NCI-H226 (cell line): ENCODE measurements around the gene CDCA4.
A peak's percentile ranks its signal among the peaks of the same experiment; 100 is the strongest.
"Not testable (repeated sequence)": the region's sequence is repeated elsewhere in the genome, so short reads cannot be mapped to it uniquely, and the experiment has no call there.

Experiments
- DNase-seq: peaks from one replicate; pipeline ENCODE4 v3.0.0-alpha.2; 2015

The CDCA4 gene

DNA sequence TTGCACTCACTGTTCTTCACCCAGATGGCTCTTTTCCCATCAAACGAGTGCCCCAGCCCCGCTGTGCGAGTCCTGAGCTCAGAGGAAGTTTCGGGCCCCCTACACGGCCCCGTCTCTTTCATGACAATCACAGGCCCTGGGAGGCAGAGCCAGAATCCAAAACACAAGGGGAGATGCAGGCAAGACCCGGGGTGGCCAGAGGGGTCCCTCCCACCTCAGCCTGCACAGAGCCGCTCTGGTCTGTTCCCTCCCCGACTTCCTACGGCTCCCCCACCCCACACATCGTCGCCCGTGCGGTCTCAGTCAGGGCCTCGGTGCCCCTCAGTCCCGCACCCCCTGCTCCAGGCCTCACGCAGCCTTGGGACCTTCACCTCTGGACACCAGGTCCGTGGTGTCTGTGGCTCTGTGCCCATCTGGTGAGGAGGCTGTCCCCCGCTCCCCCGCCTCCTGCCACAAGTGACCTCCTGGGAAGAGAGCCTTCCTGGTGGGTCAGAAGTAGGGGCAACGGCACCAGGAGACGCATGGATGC is 35.5 kb upstream of the CDCA4 start:
- DNase-seq: no peak

DNA sequence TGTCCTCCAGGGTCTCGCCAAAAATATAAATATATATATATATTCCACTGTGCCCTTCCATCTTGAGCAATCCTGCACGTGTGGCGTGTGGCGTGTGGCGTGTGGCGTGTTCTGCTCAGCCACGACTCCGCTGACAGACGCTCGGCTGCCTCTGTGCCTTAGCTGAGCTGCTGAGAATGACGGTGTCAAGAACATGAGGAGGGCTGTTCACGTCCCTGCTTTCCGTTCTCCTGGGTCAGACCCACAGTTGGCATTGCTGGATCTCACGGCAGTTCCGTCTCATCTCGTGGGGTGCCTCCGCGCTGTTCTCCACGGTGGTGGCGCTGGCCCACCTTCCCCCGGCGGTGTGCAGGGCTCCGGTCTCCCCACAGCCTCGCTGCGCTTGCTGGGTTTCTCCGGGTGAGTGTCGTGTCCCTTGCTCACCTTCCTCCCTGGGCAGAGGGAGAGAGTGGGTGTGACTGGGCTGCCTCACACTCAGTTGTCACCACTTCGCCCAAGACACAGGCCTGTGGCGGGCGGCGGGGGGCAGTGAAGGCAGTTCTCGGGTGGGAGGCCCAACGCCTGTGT is 34.9 kb upstream of the CDCA4 start:
- no peak for DNase-seq

- no peak for DNase-seq
Observed at GRCh38 chr14:105055334-105055733, 34.5 kb upstream of the CDCA4 start.

GRCh38 chr14:105053996-105054395 is 33.1 kb upstream of the CDCA4 start:
- DNase-seq: no peak

- no peak for DNase-seq
Observed at GRCh38 chr14:105053421-105053820, 32.5 kb upstream of the CDCA4 start.

DNA sequence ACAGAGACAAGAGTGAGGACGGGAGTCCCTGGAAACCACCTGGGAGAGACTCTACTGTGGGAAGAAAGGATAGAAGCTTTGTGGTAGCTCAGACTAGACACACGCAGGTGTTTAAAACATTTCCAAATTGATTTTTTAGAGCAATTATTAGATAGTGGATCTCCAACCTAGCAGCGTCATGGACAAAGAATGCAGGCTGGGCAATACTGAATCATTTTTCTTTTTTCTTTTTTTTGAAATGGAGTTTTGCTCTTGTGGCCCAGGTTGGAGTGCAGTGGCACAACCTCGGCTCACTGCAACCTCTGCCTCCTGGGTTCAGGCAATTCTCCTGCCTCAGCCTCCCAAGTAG is 31.2 kb upstream of the CDCA4 start:
- no peak for DNase-seq

GRCh38 chr14:105051182-105052109 is 30.6 kb upstream of the CDCA4 start:
- DNase-seq: no peak

DNA sequence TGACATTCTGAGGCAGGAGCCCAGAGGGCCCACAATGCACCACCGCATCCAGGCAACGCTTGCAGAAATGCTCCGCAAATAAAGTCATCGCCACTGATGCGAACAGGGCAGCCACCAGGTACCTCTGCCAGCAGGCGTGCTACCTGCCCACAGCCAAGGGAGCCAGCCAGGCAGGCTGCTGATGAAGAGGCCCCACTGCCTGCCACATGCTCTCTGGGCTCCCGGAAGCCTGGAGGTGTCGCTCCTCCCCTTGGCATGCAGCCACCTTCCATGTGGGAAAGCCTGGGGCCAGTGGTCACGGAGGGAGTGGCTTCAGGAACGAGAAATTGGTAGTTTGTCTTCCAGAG is 29.6 kb upstream of the CDCA4 start:
- peak; percentile 24 for DNase-seq

GRCh38 chr14:105049753-105050550 is 29.1 kb upstream of the CDCA4 start:
- DNase-seq: no peak

DNA sequence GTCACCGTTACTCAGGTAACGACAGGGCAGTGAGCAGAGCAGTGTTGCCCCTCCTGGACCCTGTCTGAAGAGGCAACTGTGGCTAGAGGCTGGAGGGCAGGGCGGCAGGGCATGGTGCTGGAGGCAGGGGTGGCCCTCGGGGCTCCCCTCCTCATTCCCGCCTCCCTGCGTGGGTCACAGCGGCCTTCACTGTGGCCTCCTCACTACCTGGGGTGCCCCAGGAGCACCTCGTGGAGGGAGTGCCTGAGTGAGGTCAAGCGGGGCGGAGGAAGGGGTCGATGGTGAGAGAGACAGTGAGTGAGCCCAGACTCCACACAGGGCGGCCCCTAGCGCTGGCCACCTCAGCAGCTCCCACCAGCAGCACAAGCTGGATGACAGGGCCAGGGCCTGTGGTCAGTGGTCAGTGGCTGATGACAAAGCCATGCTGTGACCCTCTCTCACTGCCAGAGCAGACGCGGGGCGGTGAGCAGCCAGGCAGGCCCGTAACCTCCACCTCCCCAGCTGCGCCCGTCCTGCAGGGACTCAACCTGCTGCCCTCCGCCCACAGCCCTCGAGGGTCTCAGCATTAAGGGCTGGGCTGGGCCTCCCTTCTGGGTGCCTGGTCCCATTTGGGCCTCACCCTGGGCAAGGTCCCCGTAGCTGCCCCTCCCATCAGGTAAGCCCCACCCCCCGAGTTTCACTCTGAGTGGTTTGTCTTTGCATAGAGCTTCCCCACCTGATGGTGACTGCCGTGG is 26.6 kb upstream of the CDCA4 start:
- DNase-seq: no peak

DNA sequence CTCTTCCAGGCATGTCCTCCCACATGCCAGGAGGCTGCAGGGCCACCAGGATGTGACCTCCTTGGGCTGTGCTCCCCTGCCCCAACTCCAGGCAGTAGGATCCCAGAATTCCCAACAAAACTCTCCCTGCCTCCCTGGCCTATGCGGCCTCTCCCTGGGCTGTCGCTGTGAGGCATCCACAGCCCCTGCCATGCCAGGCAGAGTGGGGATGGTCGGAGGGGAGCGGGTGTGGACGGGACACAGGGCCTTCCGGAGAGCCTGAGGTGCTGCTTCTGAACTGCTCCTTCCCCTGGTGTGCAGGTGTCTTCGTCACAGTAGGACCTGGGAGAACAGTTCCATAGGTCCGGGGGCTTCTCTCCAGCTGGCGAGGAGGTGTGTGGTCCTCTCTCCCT is 26.0 kb upstream of the CDCA4 start:
- DNase-seq: no peak

DNA sequence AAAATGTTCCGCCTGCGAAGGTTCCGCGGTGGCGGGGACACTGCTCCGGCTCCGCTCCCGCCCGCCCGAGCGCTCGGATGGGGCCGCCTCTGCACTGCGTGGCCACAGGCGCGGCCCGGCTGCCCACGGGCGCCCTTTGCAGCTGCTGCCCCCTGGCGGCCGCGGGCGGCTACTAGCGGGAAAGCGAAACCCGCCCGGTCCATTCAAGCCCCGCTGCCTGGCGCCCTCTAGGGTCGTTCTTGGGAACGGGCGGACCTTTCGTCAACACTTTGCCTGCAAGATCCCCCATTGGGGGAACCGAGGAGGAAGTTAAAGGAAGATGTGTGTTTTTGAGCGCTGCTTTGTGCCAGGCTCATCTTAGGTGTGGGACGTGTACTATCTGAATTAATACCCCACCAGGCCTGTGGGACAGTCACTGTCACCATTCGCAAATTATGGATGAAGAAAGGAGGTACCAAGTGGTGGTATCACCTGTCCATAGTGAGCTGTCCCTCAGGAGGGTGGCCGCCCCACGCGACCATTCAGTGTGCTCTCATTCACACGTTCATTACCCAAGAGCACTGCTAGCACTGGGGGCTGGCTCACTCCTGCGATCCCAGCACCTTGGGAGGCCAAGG is 24.9 kb upstream of the CDCA4 start:
- peak; percentile 54 for DNase-seq

GRCh38 chr14:105043641-105044040 is 22.8 kb upstream of the CDCA4 start:
- no peak for DNase-seq

DNA sequence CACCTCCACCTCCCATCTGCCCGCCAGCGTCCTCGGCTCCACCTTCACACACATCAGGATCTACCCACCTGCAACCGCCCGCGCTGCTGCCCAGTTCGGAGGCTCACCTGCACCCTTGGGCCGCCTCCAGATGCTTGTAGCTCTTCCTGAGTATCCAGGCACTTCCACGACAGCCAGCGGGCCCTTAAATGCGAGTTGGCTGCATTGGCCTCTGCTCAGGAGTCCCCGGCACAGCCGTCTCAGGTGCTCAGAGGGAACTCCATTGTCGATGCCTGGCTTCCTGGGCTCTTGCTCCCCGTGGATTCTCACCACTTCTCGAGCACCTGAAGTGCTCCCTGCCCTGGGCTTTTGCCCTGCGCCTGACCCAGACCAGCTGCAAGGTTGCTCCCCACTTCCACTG is 21.9 kb upstream of the CDCA4 start:
- DNase-seq: no peak

DNA sequence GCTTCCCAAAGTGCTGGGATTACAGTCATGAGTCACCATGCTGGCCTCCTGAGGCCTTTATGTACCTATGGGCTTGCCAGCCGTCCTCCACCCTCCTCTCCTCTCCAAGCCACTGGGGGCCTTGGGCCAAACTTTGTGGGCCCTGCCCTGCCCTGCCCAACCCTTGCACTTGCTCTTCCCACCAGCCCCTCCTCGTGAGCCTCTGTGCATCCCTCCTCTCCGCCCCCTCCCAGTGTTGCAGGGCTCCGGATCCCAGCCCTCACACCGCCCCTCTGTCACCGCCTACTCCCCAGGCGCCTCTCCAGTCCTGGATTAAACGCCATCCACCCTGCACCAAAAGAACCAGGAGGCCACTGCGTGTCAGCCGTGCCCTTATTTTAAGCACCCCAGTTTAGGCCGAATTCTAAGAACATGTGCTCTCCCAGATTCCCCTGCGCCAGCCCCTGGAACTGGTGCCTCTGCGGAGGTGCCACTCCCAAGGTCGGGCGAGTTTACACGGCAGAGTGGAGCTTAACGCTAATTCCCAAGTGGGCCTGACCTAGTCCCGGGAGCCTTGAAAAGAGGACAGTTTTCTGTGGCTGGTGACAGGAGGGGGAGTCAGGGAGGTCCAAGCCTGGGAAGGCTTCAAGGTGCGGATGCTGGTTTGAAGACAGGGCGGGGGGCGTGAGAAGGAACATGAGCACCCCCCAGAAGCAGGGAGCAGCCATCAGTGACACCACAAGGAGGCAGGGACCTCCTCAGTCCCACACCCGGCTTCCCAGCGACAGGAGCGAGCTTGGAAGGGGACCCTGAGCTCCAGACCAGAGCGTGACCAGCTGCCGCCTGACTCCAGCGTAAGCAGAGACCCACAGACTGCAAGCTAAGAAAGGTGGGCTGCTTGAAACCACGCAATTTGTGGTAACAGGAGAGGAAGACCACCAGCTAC is 21.2 kb upstream of the CDCA4 start:
- DNase-seq: no peak

GRCh38 chr14:105039458-105040205 is 18.7 kb upstream of the CDCA4 start:
- no peak for DNase-seq

- DNase-seq: not testable (repeated sequence)
Observed at GRCh38 chr14:105035616-105036015, 14.7 kb upstream of the CDCA4 start.

GRCh38 chr14:105034315-105035039 is 13.6 kb upstream of the CDCA4 start:
- DNase-seq: no peak

- DNase-seq: not testable (repeated sequence)
Observed at GRCh38 chr14:105033412-105033900, 12.6 kb upstream of the CDCA4 start.

- DNase-seq: not testable (repeated sequence)
Observed at GRCh38 chr14:105032451-105032901, 11.6 kb upstream of the CDCA4 start.
